Measurements from ENCODE around the gene KNG1. TPM values are rescaled to one million over a fixed set of nuclear protein-coding genes. Genes with fewer than 3 reads are reported as not detected.

The KNG1 gene
- total and polyA plus RNA-seq, 10 of the 15 experiments (the other 5 are each of a cell fraction or from before 2014, with no cell fraction given), result 0.21 TPM; not detected in 9

DNA sequence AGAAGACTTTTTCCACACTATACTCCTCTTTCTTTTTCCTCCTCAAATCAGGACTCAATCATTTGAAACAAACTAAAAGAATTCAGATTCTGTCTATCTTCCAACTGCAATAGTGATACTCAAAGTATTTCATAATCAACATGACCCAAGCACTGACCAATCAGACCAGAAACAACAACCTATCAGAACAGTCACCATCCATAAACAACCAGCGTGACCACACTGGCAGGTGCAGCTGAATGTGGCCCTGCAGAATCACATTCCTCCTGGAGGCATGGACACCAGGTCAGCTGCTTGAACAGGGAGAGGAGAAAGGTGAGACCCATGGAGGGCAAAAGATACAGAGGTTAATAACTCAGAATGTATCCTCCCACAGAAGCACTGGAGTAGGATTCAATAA lies 38.0 kb upstream of the KNG1 start:
- H3K79me2 ChIP-seq (ENCODE audit: control insufficient read depth, insufficient read depth, low read length), result no peaks in the 10 kb centered on the region
- 6% methylated on average over 1 of the region's 1 CpG for WGBS (ENCODE audit: insufficient coverage, insufficient replicate concordance, low lambda C conversion rate, missing lambda C conversion rate)
- H3K4me2 ChIP-seq (ENCODE audit: control insufficient read depth, insufficient read depth), result no peak overlapping the region
- no peaks in the 10 kb centered on the region for H3K36me3 ChIP-seq (ENCODE audit: control insufficient read depth in 2 of 2, insufficient read depth in 2 of 2, low read length in 1 of 2)
- BruUV-seq (replicated peaks), result no TSS peak
- H3K27me3 ChIP-seq (replicated peaks in 1 of 2; ENCODE audit: control insufficient read depth in 2 of 2, insufficient read depth in 2 of 2, low read length in 1 of 2), result no peaks in the 10 kb centered on the region; a peak in 2 of 4 replicates
- H3K9me3 ChIP-seq (replicated peaks; ENCODE audit: control insufficient read depth, insufficient read depth, low read length), result no peaks in the 10 kb centered on the region
- H2AFZ ChIP-seq (ENCODE audit: control insufficient read depth, low read depth, low read length), result no peak overlapping the region
- H4K20me1 ChIP-seq (ENCODE audit: control insufficient read depth, insufficient read depth), result no peaks in the 10 kb centered on the region
- FAIRE-seq (no peak), DNase-seq (ENCODE audit: low read depth, low spot score) (no peak), ATAC-seq (no peak)
- POLR2A ChIA-PET, result no interaction called here
- H3K4me3 ChIP-seq, result no peak overlapping the region
- TF ChIP-seq GATAD2B (conservative IDR thresholded peaks at IDR 0.05; ENCODE audit: low read depth) (no peak), SPI1 (IDR thresholded peaks at IDR 0.05; ENCODE audit: borderline replicate concordance, insufficient read depth, low read depth, low read length) (no peak), SIN3A (IDR thresholded peaks at IDR 0.05; ENCODE audit: low read depth, low read length) (no peak), LARP7 (IDR thresholded peaks at IDR 0.05) (no peak), SKIL (IDR thresholded peaks at IDR 0.05; ENCODE audit: low read depth, poor library complexity, severe bottlenecking) (no peak), BCL11A (IDR thresholded peaks at IDR 0.05; ENCODE audit: low read depth, low read length) (no peak), SMARCA5 (IDR thresholded peaks at IDR 0.05) (no peak), POU2F2 (IDR thresholded peaks at IDR 0.05; ENCODE audit: borderline replicate concordance, low read depth, low read length) (no peak), RELA (IDR thresholded peaks at IDR 0.05; ENCODE audit: borderline replicate concordance, partially characterized antibody) (no peak), SUZ12 (IDR thresholded peaks at IDR 0.05; ENCODE audit: unreplicated experiment) (no peak), ZNF217 (IDR thresholded peaks at IDR 0.05) (no peak), ZNF687 (IDR thresholded peaks at IDR 0.05) (no peak), HDAC2 (IDR thresholded peaks at IDR 0.05) (no peak), RFX5 (IDR thresholded peaks at IDR 0.05; ENCODE audit: low read depth, low read length) (no peak), DPF2 (IDR thresholded peaks at IDR 0.05) (no peak)
- RAD21 ChIA-PET (ENCODE audit: unreplicated experiment), result no interaction called here
- SMC1A ChIA-PET (ENCODE audit: uncharacterized antibody, unreplicated experiment), result no interaction called here
- in situ Hi-C loops (cut with MboI), result no loop called here
- no peak overlapping the region for H3K9ac ChIP-seq (ENCODE audit: control insufficient read depth, insufficient read depth, low read length)
- intact Hi-C loops (cut with micrococcal nuclease; ENCODE audit: unreplicated experiment), result no loop called here
- H3K4me1 ChIP-seq (ENCODE audit: control insufficient read depth, insufficient read depth, low read length), result no peaks in the 10 kb centered on the region
- CTCF ChIA-PET, result interaction anchor here (0.6 kb wide), 1 partner anchor 531 kb away, joined by 3 read pairs; no protein-coding TSS in a partner anchor
- no peak overlapping the region for H3K27ac ChIP-seq (ENCODE audit: control insufficient read depth, insufficient read depth)

Data from GM12878 (cell line).